AG20443 (cell line): ENCODE measurements around the gene CDKN3.
"Not testable (repeated sequence)": the region's sequence is repeated elsewhere in the genome, so short reads cannot be mapped to it uniquely, and the experiment has no call there.

Experiments used
- DNase-seq: peaks from one replicate; pipeline ENCODE4 v3.0.0; 2012; ENCODE audit warnings: low spot score, mixed read lengths

The CDKN3 gene

GRCh38 chr14:54370323-54371198 lies 26.2 kb upstream of the CDKN3 start:
- DNase-seq = no peak

GRCh38 chr14:54374117-54374884 lies 22.5 kb upstream of the CDKN3 start:
- peak; percentile 32 for DNase-seq

- DNase-seq = no peak
Measured at GRCh38 chr14:54377501-54377900, 19.3 kb upstream of the CDKN3 start.

GRCh38 chr14:54378893-54379292 lies 17.9 kb upstream of the CDKN3 start:
- not testable (repeated sequence) for DNase-seq

GRCh38 chr14:54380558-54380957 lies 16.2 kb upstream of the CDKN3 start:
- not testable (repeated sequence) for DNase-seq

GRCh38 chr14:54381821-54382220 lies 15.0 kb upstream of the CDKN3 start:
- DNase-seq = no peak

- DNase-seq = no peak
Measured at GRCh38 chr14:54383835-54384234, 13.0 kb upstream of the CDKN3 start.

- no peak for DNase-seq
Measured at GRCh38 chr14:54385556-54385955, 11.3 kb upstream of the CDKN3 start.

GRCh38 chr14:54387328-54387727 lies 9.5 kb upstream of the CDKN3 start:
- DNase-seq = no peak

GRCh38 chr14:54392131-54392859 lies 4.5 kb upstream of the CDKN3 start:
- DNase-seq = no peak

- not testable (repeated sequence) for DNase-seq
Measured at GRCh38 chr14:54392986-54393884, 3.6 kb upstream of the CDKN3 start.

- no peak for DNase-seq
Measured at GRCh38 chr14:54394596-54394995, 2.2 kb upstream of the CDKN3 start.

- DNase-seq = no peak
Measured at GRCh38 chr14:54395284-54395683, 1.5 kb upstream of the CDKN3 start.

GRCh38 chr14:54395716-54396115 lies 1.1 kb upstream of the CDKN3 start:
- DNase-seq = no peak

GRCh38 chr14:54396183-54396492 lies 669 bp upstream of the CDKN3 start:
- DNase-seq = no peak

GRCh38 chr14:54399560-54399959 lies 2.8 kb downstream of the CDKN3 start:
- no peak for DNase-seq

GRCh38 chr14:54403401-54404005 lies 6.7 kb downstream of the CDKN3 start:
- not testable (repeated sequence) for DNase-seq

GRCh38 chr14:54410215-54410614 lies 13.4 kb downstream of the CDKN3 start:
- no peak for DNase-seq

GRCh38 chr14:54411371-54411770 lies 14.6 kb downstream of the CDKN3 start:
- DNase-seq = no peak

- peak; percentile 76 for DNase-seq
Measured at GRCh38 chr14:54420478-54421142, 23.8 kb downstream of the CDKN3 start.

GRCh38 chr14:54423991-54424390 lies 27.2 kb downstream of the CDKN3 start:
- no peak for DNase-seq
